KOPT-K1 (cell line): ENCODE data around the gene ACSBG1.

Source experiments
- H3K27ac ChIP-seq: fragments of 200-600 bp; sonication (generic); 2 replicates; pipeline ENCODE4 v1.5.1; 2016; ENCODE audit warnings: antibody characterized with exemption, mild to moderate bottlenecking, low read depth, low read length; ENCODE audit not compliant: poor library complexity, severe bottlenecking
- H3K36me3 ChIP-seq: fragments of 200-600 bp; sonication (generic); 2 replicates; pipeline ENCODE4 v1.5.1; 2017; ENCODE audit warnings: antibody characterized with exemption, mild to moderate bottlenecking, low read length, moderate library complexity; ENCODE audit not compliant: insufficient read depth
- H3K9me3 ChIP-seq: fragments of 200-600 bp; sonication (generic); 2 replicates; pipeline ENCODE4 v1.5.1; 2017; ENCODE audit warnings: antibody characterized with exemption, low read length, mild to moderate bottlenecking; ENCODE audit not compliant: insufficient read depth, poor library complexity, severe bottlenecking

The ACSBG1 gene

DNA sequence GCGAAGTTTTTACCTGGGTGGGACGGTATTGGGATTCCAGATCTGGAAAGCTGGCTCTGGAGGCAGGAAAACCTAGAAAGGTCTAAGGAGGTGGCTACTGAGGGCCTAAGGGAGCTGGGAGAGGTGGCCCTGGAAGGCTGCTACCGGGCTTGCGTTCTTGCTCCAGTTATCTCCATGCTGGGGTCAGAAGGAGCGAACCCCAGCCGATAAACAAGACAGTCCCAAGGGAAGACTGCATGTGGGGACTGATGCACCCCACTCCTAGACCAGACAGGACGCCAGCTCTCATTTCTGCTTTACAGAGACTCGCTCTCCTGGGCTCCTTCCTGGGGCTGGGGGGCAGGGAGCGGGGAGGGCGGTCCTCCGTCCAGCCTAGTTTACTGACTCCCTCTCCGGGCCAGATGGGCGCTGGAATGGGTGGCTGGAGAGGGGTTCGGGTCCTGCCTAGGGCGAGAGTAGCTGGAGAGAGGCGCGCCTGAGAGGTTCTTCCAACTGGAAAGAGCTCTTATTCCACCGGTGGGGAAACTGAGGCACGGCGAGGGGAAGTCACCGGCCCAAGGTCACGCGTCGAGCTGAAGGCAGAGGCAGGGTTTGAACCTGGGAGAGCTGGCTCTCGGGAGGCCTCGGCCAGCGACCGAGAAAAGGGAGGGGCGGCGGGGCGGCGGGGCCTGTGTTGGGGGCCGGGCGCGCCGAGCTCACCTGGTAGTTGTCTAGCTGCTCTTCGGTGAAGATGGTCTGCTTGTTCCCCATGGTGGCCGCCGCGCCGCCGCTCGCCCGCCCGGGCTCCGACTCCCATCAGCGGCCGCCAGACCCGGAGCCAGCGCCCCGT is 103.7 kb downstream of the ACSBG1 start:
- Histone ChIP-seq H3K27ac (no peak overlapping the region), H3K9me3 (no peaks in the 10 kb centered on the region), H3K36me3 (no peaks in the 10 kb centered on the region)

DNA sequence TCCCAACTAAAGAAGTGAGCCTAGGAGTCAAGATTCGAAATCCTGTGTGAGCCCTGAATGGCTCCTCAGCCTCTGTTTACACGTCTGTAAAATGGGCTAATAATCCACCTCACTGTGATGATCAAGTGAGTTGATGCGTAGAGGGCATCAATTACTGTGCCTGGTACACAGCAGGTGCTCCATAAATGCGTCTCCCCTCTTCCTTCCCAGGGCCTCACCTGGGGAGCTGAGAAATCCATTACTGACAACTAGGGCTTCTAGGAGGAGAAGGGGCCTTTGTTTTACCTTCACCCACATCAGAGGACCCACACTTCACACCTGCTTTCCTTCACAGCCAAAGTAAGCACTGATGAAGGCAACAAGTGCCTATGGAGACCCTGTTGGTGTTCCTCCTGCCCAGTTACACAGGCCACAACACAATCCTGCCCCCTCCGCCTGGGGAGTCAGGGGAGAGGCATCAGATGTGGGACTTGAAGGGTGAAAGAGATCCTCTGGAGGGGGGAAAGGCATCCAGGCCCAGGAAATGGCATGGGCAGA is 104.5 kb downstream of the ACSBG1 start:
- no peaks in the 10 kb centered on the region for H3K9me3 ChIP-seq
- no peak overlapping the region for H3K27ac ChIP-seq
- H3K36me3 ChIP-seq = no peaks in the 10 kb centered on the region

- no peak overlapping the region for H3K27ac ChIP-seq
- no peaks in the 10 kb centered on the region for H3K9me3 ChIP-seq
- no peaks in the 10 kb centered on the region for H3K36me3 ChIP-seq
These were observed 105.2 kb downstream of the ACSBG1 start for GRCh38 chr15:78129077-78129750.

DNA sequence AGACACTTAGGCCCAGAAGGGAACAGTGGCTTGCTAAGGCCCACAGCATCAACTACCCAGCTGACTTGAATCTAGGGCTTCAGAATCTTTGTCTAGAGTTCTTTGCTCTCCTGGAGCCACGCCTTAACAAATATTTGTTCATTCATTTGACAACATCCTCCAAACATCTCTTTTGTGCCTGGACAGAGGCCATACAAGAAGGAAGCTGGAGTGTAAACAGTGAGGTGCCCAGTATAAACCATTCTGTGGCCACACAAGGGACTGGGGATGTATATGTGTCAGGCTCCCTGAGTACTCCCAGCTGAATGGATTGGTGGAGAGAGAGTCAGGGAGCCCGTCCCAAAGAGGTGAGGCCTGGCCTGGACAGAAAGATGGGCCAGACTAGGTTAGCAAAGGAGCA is 106.5 kb downstream of the ACSBG1 start:
- Histone ChIP-seq H3K36me3 (no peaks in the 10 kb centered on the region), H3K27ac (no peak overlapping the region), H3K9me3 (no peaks in the 10 kb centered on the region)

- Histone ChIP-seq H3K36me3 (no peaks in the 10 kb centered on the region), H3K9me3 (no peaks in the 10 kb centered on the region)
These were observed 109.1 kb downstream of the ACSBG1 start for GRCh38 chr15:78125267-78125666.

GRCh38 chr15:78120523-78120922 is 113.8 kb downstream of the ACSBG1 start:
- Histone ChIP-seq H3K36me3 (no peaks in the 10 kb centered on the region), H3K9me3 (no peaks in the 10 kb centered on the region), H3K27ac (no peak overlapping the region)

More at GRCh38 chr15:78125267-78125666, 109.1 kb downstream of the ACSBG1 start:
- H3K27ac ChIP-seq = no peak overlapping the region
